GM12878 (cell line): ENCODE measurements around the gene NFYA. TPM values are rescaled to one million over a fixed set of nuclear protein-coding genes. Genes with fewer than 3 reads are reported as not detected.

Experiments
- ATAC-seq: fragments of 200-7000 bp; cut with Tn5 transposase; 3 replicates; pipeline ENCODE4 v1.9.1; 2020; ENCODE audit warnings: mild to moderate bottlenecking, moderate library complexity
- BruUV-seq: library from RNA; stranded (reverse); fragments of 400-500 nt; replicated peaks from 2 replicates; lab custom pipeline; 2021; lab: Mats Ljungman, UMichigan
- CTCF ChIA-PET: fragments of 300-600 bp; sonication (Branson Sonifier 250); formaldehyde crosslinking; extraction: SDS; loops from one replicate; lab custom pipeline; 2021; ENCODE audit warnings: inconsistent platforms; lab: Yijun Ruan, JAX
- POLR2A ChIA-PET: fragments of 350-600 bp; formaldehyde crosslinking; extraction: SDS; loops from one replicate; lab custom pipeline; 2021; ENCODE audit warnings: inconsistent platforms; lab: Charles Lee
- RAD21 ChIA-PET: fragments of 300-600 bp; sonication (Branson Sonifier 250); formaldehyde crosslinking; loops from one replicate; lab custom pipeline; 2023; ENCODE audit warnings: antibody characterized with exemption; ENCODE audit not compliant: unreplicated experiment; lab: Charles Lee
- SMC1A ChIA-PET: fragments of 300-600 bp; sonication (Branson Sonifier 250); formaldehyde crosslinking; loops from one replicate; lab custom pipeline; 2023; ENCODE audit not compliant: unreplicated experiment, uncharacterized antibody; lab: Charles Lee
- DNase-seq: peaks from one replicate; pipeline ENCODE4 v3.0.0-alpha.2; 2011; ENCODE audit warnings: low read depth, low spot score
- FAIRE-seq: peaks from 3 replicates; lab custom pipeline; 2011; peaks lifted over from hg19 to GRCh38; lab: Jason Lieb, UNC
- H2AFZ ChIP-seq: 2 replicates; pipeline ENCODE4 v1.6.0; 2011; ENCODE audit warnings: low read depth, low read length, control low read depth; ENCODE audit not compliant: control insufficient read depth
- H3K27ac ChIP-seq: 2 replicates; pipeline ENCODE4 v1.5.1; 2011; ENCODE audit warnings: control low read depth; ENCODE audit not compliant: control insufficient read depth, insufficient read depth
- H3K27me3 ChIP-seq, 2 experiments: replicated peaks in 1 of 2; 2 replicates each; pipeline versions ENCODE4 v1.6.0 to v1.6.1; 2011; ENCODE audit warnings: low read length in 1 of 2; ENCODE audit not compliant: control insufficient read depth in 2 of 2, insufficient read depth in 2 of 2
- H3K36me3 ChIP-seq, 2 experiments: 2 replicates each; pipeline ENCODE4 v1.5.1; 2011; ENCODE audit warnings: low read length in 1 of 2; ENCODE audit not compliant: control insufficient read depth in 2 of 2, insufficient read depth in 2 of 2
- H3K4me1 ChIP-seq: 2 replicates; pipeline ENCODE4 v1.6.1; 2011; ENCODE audit warnings: mild to moderate bottlenecking, low read length, moderate library complexity, mixed read lengths; ENCODE audit not compliant: control insufficient read depth, insufficient read depth
- H3K4me2 ChIP-seq: 2 replicates; pipeline ENCODE4 v1.6.0; 2011; ENCODE audit warnings: control low read depth; ENCODE audit not compliant: control insufficient read depth, insufficient read depth
- H3K4me3 ChIP-seq: fragments of 200-600 bp; sonication (generic); 2 replicates; pipeline ENCODE4 v1.5.1; 2016
- H3K79me2 ChIP-seq: 2 replicates; pipeline ENCODE4 v1.6.0; 2011; ENCODE audit warnings: low read length; ENCODE audit not compliant: control insufficient read depth, insufficient read depth
- H3K9ac ChIP-seq: 2 replicates; pipeline ENCODE4 v1.8.0; 2011; ENCODE audit warnings: low read length, control low read depth, mixed read lengths; ENCODE audit not compliant: control insufficient read depth, insufficient read depth
- H3K9me3 ChIP-seq: replicated peaks from 3 replicates; pipeline ENCODE4 v1.5.1; 2011; ENCODE audit warnings: mild to moderate bottlenecking, low read length; ENCODE audit not compliant: control insufficient read depth, insufficient read depth
- H4K20me1 ChIP-seq: 2 replicates; pipeline ENCODE4 v1.6.0; 2011; ENCODE audit not compliant: control insufficient read depth, insufficient read depth
- ASH2L ChIP-seq: fragments of 300-600, 200-600 bp; sonication (generic); IDR thresholded peaks from 2 replicates; pipeline ENCODE4 v1.6.1; 2017; ENCODE audit warnings: low read depth, mild to moderate bottlenecking, borderline replicate concordance
- CEBPB ChIP-seq, 2 experiments: fragments of 150-350 bp in 1 of 2; IDR thresholded peaks; 2 replicates each; pipeline ENCODE4 v1.6.1; 2012 to 2014; ENCODE audit warnings: low read depth in 2 of 2, low read length in 2 of 2, borderline replicate concordance in 1 of 2, inconsistent platforms in 1 of 2
- EGR1 ChIP-seq, 2 experiments: IDR thresholded peaks; 1 replicate in 1 of 2; 2 replicates in 1 of 2; pipeline ENCODE4 v1.6.1; 2011 to 2012; ENCODE audit warnings: low read depth in 2 of 2, low read length in 2 of 2, borderline replicate concordance in 1 of 2, mild to moderate bottlenecking in 1 of 2, moderate library complexity in 1 of 2
- FOXM1 ChIP-seq: IDR thresholded peaks from 2 replicates; pipeline ENCODE4 v1.6.1; 2012; ENCODE audit warnings: low read depth, mild to moderate bottlenecking, inconsistent platforms, low read length, moderate library complexity
- HDGF ChIP-seq: fragments of 450-650 bp; IDR thresholded peaks from 2 replicates; pipeline ENCODE4 v1.6.1; 2016; ENCODE audit warnings: antibody characterized with exemption
- MEF2A ChIP-seq: IDR thresholded peaks from 2 replicates; pipeline ENCODE4 v1.6.1; 2011; ENCODE audit warnings: low read depth, mild to moderate bottlenecking, low read length, moderate library complexity; ENCODE audit not compliant: insufficient read depth
- RAD51 ChIP-seq: fragments of 450-650 bp; IDR thresholded peaks from 2 replicates; pipeline ENCODE4 v1.6.1; 2016; ENCODE audit warnings: moderate library complexity, mild to moderate bottlenecking, inconsistent platforms
- SIN3A ChIP-seq: IDR thresholded peaks from 2 replicates; pipeline ENCODE4 v1.6.1; 2012; ENCODE audit warnings: low read depth, low read length, improper control_type of control experiment
- SP1 ChIP-seq: IDR thresholded peaks from one replicate; pipeline ENCODE4 v1.6.1; 2011; ENCODE audit warnings: low read depth, low read length
- SREBF1 ChIP-seq: IDR thresholded peaks from 2 replicates; pipeline ENCODE4 v1.6.1; 2012; ENCODE audit warnings: mild to moderate bottlenecking, low read length
- YBX1 ChIP-seq: fragments of 450-650 bp; IDR thresholded peaks from 2 replicates; pipeline ENCODE4 v1.6.1; 2016; ENCODE audit warnings: antibody characterized with exemption
- ZZZ3 ChIP-seq: IDR thresholded peaks from 2 replicates; pipeline ENCODE4 v1.6.1; 2011; ENCODE audit warnings: low read depth; ENCODE audit not compliant: control insufficient read depth, insufficient read length
- WGBS: methylation state at CpG from one replicate; pipeline ENCODE4 v1.1.6; 2016; ENCODE audit warnings: low lambda C conversion rate; ENCODE audit not compliant: insufficient replicate concordance, insufficient coverage; ENCODE audit errors: missing lambda C conversion rate; 5-methylcytosine and 5-hydroxymethylcytosine counted together
- in situ Hi-C: fragments of 300-500 bp; cut with MboI; formaldehyde crosslinking; loops from 9 replicates; pipeline ENCODE4 v1.14.3; 2018; ENCODE audit warnings: mixed read lengths
- intact Hi-C: fragments of 100-400 bp; cut with micrococcal nuclease; formaldehyde crosslinking; loops from one replicate; pipeline ENCODE4 v1.14.2; 2022; ENCODE audit not compliant: unreplicated experiment
- polyA plus RNA-seq, 11 experiments: library from polyadenylated mRNA; depleted of rRNA in 4 of 11; unstranded in 6 of 11; stranded (reverse) in 5 of 11; fragments of >200 nt; fragmentation: Nextera tagmentation in 4 of 11; fragmentation: Illumina TruSeq in 1 of 11; extraction: Ambion mirVana in 4 of 11; extraction: Trizol in 1 of 11; gene quantifications; 1 replicate in 1 of 11; 2 replicates in 10 of 11; pipeline versions ENCODE4 v1.2.1 to v1.2.3, GENCODE V29; 2011 to 2016; ENCODE audit warnings: inconsistent platforms in 2 of 11, missing spikeins in 2 of 11, low read depth in 1 of 11
- total RNA-seq, 4 experiments: library from RNA; depleted of rRNA in 3 of 4; stranded (reverse); fragments of >200 nt in 3 of 4; fragmentation: Illumina TruSeq in 1 of 4; extraction: Trizol in 1 of 4; gene quantifications; 2 replicates each; pipeline versions ENCODE4 v1.2.1 to v1.2.3, GENCODE V29; 2013 to 2021
- TF ChIP-seq, protein P1 (sequence below): IDR thresholded peaks from 2 replicates; pipeline ENCODE4 v1.6.1; 2011; ENCODE audit warnings: low read depth, mild to moderate bottlenecking, low read length, moderate library complexity, borderline replicate concordance; ENCODE audit errors: extremely low read depth
- TF ChIP-seq, protein P2 (sequence below): fragments of 450-650 bp; IDR thresholded peaks from 2 replicates; pipeline ENCODE4 v1.6.1; 2018; ENCODE audit warnings: borderline replicate concordance, mild to moderate bottlenecking; ENCODE audit not compliant: partially characterized antibody
- TF ChIP-seq, protein P3 (sequence below): fragments of 450-650 bp; IDR thresholded peaks from 2 replicates; pipeline ENCODE4 v1.6.1; 2017; ENCODE audit warnings: borderline replicate concordance

NFYA gene
- total and polyA plus RNA-seq, 10 of the 15 experiments (the other 5 are each of a cell fraction or from before 2014, with no cell fraction given), result 6.4 to 36.5 (median 19.1) TPM

DNA sequence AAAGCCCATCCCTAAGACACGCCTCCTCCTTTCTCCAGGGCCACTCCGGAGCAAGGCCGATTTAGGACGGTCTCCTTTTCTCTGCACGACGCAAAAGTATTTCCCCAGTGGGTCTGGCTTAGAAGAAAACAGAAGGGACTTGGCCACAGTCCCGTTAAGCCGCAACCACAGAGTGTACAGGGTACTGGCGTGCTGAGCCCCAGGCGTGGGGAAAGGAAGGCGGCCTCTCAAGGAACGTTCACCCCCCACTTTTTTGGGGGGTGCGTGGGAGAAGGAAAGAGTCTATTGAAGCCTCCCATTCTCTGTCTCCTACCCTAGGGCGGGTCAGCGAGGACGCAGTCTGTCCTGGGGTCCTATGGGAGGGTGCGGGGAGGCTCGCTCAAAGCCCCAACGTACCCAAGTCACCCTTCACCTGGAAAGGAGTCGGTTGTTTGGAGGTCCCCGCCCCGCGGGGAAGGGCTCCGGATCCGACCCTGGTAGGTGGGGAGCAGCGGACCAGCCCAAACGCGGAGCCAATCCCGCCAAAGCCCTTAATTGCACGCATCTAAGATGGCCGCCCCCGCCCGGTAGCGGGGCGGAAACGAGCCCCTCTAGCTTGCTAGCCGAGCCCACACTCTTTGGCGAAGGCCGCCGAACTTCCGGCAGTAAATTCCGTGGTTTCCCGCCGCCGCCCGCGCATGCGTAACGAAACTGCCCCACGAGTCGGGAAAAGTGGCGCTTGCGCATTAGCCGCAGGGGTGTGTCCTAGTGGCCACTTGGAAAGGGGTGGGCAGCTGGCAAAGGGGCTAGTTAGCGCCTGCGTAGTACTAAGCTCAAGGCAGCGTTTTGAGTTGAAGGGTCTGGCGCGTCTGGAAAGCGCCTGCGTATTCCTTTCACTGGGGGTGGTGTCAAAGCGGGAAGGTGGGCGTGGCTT lies 595 bp upstream of the NFYA start, which contains the start of gene OARD1:
Gene OARD1 (minus strand): TSS at position 434 of the 913 bp plus-strand sequence. CDS start 722 bp downstream, outside the sequence.
- no TSS peak for BruUV-seq
- ATAC-seq (peak; percentile 83), FAIRE-seq (peak; percentile 99), DNase-seq (peak; percentile 97)
- Histone ChIP-seq H3K79me2 (peaks cover 53% of the 10 kb centered on the region), H3K9ac (peak within 1 kb of the TSS; percentile 94), H3K36me3 (peaks cover 0 to 3% of the 10 kb centered on the region in 2 experiments; a peak in 2 of 4 replicates), H3K4me3 (peak within 1 kb of the TSS; percentile 88), H3K27me3 (no peaks in the 10 kb centered on the region), H3K27ac (peak within 1 kb of the TSS; percentile 99), H3K4me1 (peaks cover 7% of the 10 kb centered on the region; the same call in 1 of the 2 replicates), H4K20me1 (no peaks in the 10 kb centered on the region), H2AFZ (peak within 1 kb of the TSS; percentile 86), H3K9me3 (no peaks in the 10 kb centered on the region), H3K4me2 (peak within 1 kb of the TSS; percentile 80)
- SMC1A ChIA-PET, result interaction anchor here (0.8 to 1.3 kb wide), 6 partner anchors 8 to 246 kb away, joined by 3 to 5 read pairs (median 3); no protein-coding TSS in a partner anchor
- under 1% methylated on average over 63 of the region's 63 CpGs for WGBS
- POLR2A ChIA-PET, result interaction anchor here (0.6 to 1.5 kb wide), 5 partner anchors 9 to 1500 kb away, joined by 3 to 5 read pairs (median 3); partner anchors contain the start of gene TREML2
- CTCF ChIA-PET, result interaction anchor here (1.0 to 6.5 kb wide), 6 partner anchors 35 to 262 kb away, joined by 3 to 62 read pairs (median 6); partner anchors contain the start of gene UNC5CL
- RAD21 ChIA-PET, result interaction anchor here (0.8 to 1.2 kb wide), 4 partner anchors 20 to 1843 kb away, joined by 3 to 7 read pairs (median 4); partner anchors contain the start of gene KCNK5
- intact Hi-C loops (loop anchor here (10.0 kb wide), 1 partner anchor 663 kb away; the partner anchor contains the start of gene TFEB), in situ Hi-C loops (no loop called here)
- TF ChIP-seq SP1 (peak; percentile 53), SREBF1 (peak; percentile 39; the same call in 1 of the 2 replicates), MEF2A (no peak), EGR1 (IDR thresholded peaks at IDR 0.05; ENCODE audit: borderline replicate concordance in 1 of 2, low read depth in 2 of 2, low read length in 2 of 2) (peak in 1 of 2 experiments; percentile 46; a peak in 1 of 3 replicates), FOXM1 (no peak), ZZZ3 (no peak), SIN3A (0 out of 2 replicates have a peak, but pooled peaks have one; percentile 83), HDGF (peak; percentile 98), RAD51 (no peak), YBX1 (no peak), ASH2L (no peak), CEBPB (IDR thresholded peaks at IDR 0.05; ENCODE audit: borderline replicate concordance in 1 of 2, low read depth in 2 of 2, low read length in 2 of 2) (no peak)
- TF ChIP-seq, protein P1, sequence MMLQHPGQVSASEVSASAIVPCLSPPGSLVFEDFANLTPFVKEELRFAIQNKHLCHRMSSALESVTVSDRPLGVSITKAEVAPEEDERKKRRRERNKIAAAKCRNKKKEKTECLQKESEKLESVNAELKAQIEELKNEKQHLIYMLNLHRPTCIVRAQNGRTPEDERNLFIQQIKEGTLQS, result no peak
- TF ChIP-seq, protein P2, sequence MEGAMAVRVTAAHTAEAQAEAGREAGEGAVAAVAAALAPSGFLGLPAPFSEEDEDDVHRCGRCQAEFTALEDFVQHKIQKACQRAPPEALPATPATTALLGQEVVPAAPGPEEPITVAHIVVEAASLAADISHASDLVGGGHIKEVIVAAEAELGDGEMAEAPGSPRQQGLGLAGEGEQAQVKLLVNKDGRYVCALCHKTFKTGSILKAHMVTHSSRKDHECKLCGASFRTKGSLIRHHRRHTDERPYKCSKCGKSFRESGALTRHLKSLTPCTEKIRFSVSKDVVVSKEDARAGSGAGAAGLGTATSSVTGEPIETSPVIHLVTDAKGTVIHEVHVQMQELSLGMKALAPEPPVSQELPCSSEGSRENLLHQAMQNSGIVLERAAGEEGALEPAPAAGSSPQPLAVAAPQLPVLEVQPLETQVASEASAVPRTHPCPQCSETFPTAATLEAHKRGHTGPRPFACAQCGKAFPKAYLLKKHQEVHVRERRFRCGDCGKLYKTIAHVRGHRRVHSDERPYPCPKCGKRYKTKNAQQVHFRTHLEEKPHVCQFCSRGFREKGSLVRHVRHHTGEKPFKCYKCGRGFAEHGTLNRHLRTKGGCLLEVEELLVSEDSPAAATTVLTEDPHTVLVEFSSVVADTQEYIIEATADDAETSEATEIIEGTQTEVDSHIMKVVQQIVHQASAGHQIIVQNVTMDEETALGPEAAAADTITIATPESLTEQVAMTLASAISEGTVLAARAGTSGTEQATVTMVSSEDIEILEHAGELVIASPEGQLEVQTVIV, result peak; percentile 67
- TF ChIP-seq, protein P3, sequence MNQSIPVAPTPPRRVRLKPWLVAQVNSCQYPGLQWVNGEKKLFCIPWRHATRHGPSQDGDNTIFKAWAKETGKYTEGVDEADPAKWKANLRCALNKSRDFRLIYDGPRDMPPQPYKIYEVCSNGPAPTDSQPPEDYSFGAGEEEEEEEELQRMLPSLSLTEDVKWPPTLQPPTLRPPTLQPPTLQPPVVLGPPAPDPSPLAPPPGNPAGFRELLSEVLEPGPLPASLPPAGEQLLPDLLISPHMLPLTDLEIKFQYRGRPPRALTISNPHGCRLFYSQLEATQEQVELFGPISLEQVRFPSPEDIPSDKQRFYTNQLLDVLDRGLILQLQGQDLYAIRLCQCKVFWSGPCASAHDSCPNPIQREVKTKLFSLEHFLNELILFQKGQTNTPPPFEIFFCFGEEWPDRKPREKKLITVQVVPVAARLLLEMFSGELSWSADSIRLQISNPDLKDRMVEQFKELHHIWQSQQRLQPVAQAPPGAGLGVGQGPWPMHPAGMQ, result no peak
